ENCODE results near the gene MICAL3. TPM values are rescaled to one million over a fixed set of nuclear protein-coding genes. Genes with fewer than 3 reads are reported as not detected.
A peak's percentile ranks its signal among the peaks of the same experiment; 100 is the strongest.

MICAL3 gene
- total RNA-seq, 1 donor from 2014 or later: 103 TPM

DNA sequence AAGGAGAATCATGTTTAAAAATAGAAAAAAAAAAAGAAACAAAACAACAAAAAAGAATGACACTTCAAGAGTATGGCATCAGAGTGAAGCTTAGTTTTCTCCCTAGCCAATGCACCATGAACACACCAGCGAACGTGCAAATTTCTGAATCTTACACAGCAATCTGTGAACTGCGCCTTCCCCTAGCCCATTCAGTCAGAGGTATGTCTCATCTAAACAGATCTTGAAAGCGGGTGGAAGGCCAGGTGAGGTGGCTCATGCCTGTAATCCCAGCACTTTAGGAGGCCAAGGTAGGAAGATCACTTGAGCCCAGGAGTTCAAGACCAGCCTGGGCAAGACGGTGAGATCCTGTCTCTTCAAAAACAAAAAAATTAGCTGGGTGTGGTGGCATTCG, 113.1 kb downstream of the MICAL3 start:
- Mint-ChIP-seq H3K9me3 (no peaks in the 10 kb centered on the region), H3K27me3 (ENCODE audit: low read depth) (no peaks in the 10 kb centered on the region), H3K36me3 (peaks cover 4% of the 10 kb centered on the region), H3K4me3 (no peak overlapping the region), H3K4me1 (peaks cover 44% of the 10 kb centered on the region), H3K27ac (peak overlapping the region; percentile 86)
- TF ChIP-seq, protein P1, sequence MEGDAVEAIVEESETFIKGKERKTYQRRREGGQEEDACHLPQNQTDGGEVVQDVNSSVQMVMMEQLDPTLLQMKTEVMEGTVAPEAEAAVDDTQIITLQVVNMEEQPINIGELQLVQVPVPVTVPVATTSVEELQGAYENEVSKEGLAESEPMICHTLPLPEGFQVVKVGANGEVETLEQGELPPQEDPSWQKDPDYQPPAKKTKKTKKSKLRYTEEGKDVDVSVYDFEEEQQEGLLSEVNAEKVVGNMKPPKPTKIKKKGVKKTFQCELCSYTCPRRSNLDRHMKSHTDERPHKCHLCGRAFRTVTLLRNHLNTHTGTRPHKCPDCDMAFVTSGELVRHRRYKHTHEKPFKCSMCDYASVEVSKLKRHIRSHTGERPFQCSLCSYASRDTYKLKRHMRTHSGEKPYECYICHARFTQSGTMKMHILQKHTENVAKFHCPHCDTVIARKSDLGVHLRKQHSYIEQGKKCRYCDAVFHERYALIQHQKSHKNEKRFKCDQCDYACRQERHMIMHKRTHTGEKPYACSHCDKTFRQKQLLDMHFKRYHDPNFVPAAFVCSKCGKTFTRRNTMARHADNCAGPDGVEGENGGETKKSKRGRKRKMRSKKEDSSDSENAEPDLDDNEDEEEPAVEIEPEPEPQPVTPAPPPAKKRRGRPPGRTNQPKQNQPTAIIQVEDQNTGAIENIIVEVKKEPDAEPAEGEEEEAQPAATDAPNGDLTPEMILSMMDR (IDR thresholded peaks at IDR 0.05; ENCODE audit: unreplicated experiment): no peak
- no peak for DNase-seq (ENCODE audit: low spot score in 2 of 2, unreplicated experiment in 2 of 2)

DNA sequence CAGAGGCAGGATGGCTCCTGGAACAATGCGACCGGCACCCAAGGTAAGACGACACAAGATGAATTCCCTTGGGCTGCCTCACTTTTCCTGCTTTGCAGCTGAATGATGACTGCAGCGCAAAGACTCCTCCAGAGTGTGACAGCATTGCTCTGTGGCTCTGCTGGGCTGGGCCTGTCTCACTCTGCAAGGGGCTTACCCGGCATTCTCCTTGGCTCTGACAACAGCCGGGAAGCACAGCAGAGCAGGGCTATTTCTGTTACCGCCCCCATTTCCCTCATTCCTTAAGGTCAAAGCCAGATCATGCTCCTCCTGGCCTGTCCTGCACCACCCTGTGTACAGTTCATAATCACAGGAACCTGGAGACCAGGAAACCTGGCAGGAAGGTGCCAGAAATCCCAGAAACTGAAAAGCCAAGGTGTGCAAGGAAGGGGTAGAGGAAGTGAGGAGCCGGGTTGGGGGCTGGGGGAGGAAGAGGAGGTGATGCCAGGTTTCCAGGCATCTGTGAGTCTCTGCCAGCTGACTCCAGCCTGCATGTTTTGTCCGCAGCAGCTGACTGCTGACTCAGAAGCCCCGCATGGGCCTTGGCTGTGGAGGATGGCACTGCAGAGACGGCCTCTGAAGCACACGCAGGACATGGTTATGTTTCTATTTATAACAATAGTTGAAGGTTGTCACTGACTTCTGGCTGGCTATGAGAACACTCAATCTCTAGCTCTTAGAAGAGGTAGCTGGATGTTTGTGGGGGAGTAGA, 113.6 kb downstream of the MICAL3 start:
- Mint-ChIP-seq H3K4me3 (no peak overlapping the region), H3K4me1 (peaks cover 44% of the 10 kb centered on the region)

DNA sequence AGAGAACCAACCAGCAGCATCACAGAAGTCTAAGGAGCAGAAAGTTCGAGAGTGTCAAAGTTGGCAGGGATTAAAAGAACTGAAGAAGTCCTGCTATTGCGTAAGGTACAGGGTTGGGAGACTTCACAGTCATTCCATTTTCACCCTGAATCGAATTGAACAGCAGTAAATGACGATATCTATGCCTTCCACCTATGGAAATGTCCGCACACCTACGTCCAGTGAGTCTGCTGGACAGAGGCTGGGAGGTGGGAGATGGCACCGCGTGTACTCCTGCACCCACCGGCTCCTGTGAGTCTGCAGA, 116.7 kb downstream of the MICAL3 start:
- Mint-ChIP-seq H3K27me3 (ENCODE audit: low read depth) (no peaks in the 10 kb centered on the region), H3K27ac (no peak overlapping the region), H3K9me3 (no peaks in the 10 kb centered on the region), H3K36me3 (peaks cover 27% of the 10 kb centered on the region), H3K4me3 (no peak overlapping the region), H3K4me1 (peaks cover 23% of the 10 kb centered on the region)
- TF ChIP-seq, protein P1 (IDR thresholded peaks at IDR 0.05; ENCODE audit: unreplicated experiment): no peak
- no peak for DNase-seq (ENCODE audit: low spot score in 2 of 2, unreplicated experiment in 2 of 2)

More for the DNA sequence above, 113.6 kb downstream of the MICAL3 start:
- peak overlapping the region; percentile 86 for H3K27ac Mint-ChIP-seq
- peaks cover 10% of the 10 kb centered on the region for H3K36me3 Mint-ChIP-seq
- TF ChIP-seq, protein P1 (IDR thresholded peaks at IDR 0.05; ENCODE audit: unreplicated experiment): no peak
- no peaks in the 10 kb centered on the region for H3K27me3 Mint-ChIP-seq (ENCODE audit: low read depth)
- no peaks in the 10 kb centered on the region for H3K9me3 Mint-ChIP-seq
- no peak for DNase-seq (ENCODE audit: low spot score in 2 of 2, unreplicated experiment in 2 of 2)

DNA sequence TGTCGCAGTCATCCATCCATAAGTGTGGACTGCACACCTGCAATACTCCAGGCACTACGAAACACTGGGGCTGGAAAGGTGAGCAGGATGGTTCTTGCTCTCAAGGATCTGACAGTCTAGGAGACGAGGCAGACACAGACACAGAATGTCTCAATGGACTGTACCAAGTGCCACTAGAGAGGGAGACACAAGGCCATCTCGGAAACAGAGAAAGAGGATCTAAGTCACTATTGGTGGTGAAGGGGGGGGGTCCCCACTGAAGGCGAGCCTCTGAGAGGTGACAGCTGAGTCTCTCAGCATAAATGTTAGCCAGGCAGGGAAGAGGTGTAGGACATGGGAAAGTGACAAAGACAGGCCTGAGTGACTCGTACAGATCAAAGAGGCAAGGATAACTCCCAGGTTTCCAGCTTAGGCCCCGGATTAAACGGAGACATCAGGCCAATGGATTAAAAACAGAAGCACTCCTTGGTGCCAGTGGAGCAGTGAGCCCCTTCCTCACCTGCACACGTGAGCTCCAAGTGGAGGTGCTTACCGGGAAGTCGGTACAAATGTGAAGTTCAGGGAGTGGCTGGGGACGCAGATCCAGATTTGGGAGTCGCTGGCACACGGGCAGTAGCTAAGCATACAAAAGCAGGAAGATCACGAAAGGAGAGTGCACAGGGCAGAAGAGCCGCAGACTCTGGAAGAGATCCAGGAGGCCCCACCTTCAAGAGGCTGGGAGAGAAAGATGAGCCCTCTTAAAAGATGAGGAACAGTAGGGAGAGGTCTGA, 117.2 kb downstream of the MICAL3 start:
- Mint-ChIP-seq H3K27me3 (ENCODE audit: low read depth) (no peaks in the 10 kb centered on the region), H3K36me3 (peaks cover 28% of the 10 kb centered on the region), H3K4me1 (peaks cover 20% of the 10 kb centered on the region), H3K4me3 (no peak overlapping the region), H3K27ac (no peak overlapping the region), H3K9me3 (no peaks in the 10 kb centered on the region)
- no peak for DNase-seq (ENCODE audit: low spot score in 2 of 2, unreplicated experiment in 2 of 2)
- TF ChIP-seq, protein P1 (IDR thresholded peaks at IDR 0.05; ENCODE audit: unreplicated experiment): no peak

DNA sequence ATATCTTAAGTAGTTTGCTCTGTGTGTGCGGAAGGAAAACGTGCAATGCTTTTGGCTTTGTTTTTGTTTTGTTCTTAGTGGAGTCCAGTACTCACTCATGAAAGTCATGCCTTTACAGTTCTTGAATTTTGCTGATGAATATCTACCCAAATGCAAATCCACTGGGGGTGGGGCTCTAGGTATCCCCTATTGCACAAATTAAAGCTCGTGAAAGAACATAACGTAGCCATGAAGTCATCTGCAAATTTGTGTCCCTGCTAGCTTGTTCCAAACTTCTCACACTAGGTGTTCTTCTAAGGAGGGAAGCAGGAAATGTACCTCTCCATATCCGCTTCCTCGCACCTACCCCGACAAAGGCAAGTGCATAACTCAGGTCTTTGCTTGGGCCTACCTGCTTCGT, 118.9 kb downstream of the MICAL3 start:
- no peak overlapping the region for H3K4me3 Mint-ChIP-seq
- DNase-seq (ENCODE audit: low spot score in 2 of 2, unreplicated experiment in 2 of 2): no peak
- H3K27ac Mint-ChIP-seq: no peak overlapping the region
- peaks cover 33% of the 10 kb centered on the region for H3K36me3 Mint-ChIP-seq
- TF ChIP-seq, protein P1 (IDR thresholded peaks at IDR 0.05; ENCODE audit: unreplicated experiment): no peak
- no peaks in the 10 kb centered on the region for H3K9me3 Mint-ChIP-seq
- H3K27me3 Mint-ChIP-seq (ENCODE audit: low read depth): no peaks in the 10 kb centered on the region
- H3K4me1 Mint-ChIP-seq: peaks cover 11% of the 10 kb centered on the region

All from mesothelial cell of epicardium (in vitro differentiated cells).